GM18867 (cell line): ENCODE results near the gene GPR139.

Experiments
- ATAC-seq: cut with Tn5 transposase; IDR thresholded peaks from one replicate; pipeline ENCODE4 v1.9.1; 2021; ENCODE audit warnings: mild to moderate bottlenecking, moderate library complexity; ENCODE audit not compliant: unreplicated experiment

GPR139 gene

GRCh38 chr16:20056436-20056835, 17.3 kb downstream of the GPR139 start:
- ATAC-seq = no peak

- ATAC-seq = no peak
Observed at GRCh38 chr16:20053336-20053735, 20.4 kb downstream of the GPR139 start.

GRCh38 chr16:20051611-20052010, 22.1 kb downstream of the GPR139 start:
- no peak for ATAC-seq

DNA sequence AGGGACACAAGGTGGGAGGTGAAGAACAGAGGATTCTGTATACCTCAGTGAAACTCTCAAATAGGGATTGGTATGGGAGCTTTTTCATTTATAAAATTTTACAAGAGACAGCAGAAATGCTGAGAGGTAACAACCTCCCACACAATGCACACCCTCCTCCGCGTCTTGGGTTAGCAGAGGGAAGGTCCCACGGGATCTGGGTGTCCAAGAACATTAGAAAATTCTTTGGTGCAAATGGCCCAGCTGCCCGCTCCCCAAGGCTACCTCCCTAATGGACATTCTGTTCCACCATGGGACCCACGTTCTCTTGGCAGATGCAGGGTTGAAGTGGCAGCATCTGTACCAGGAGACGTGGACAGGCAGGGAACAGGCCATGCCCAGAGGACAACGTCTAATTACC, 22.5 kb downstream of the GPR139 start:
- ATAC-seq = no peak

DNA sequence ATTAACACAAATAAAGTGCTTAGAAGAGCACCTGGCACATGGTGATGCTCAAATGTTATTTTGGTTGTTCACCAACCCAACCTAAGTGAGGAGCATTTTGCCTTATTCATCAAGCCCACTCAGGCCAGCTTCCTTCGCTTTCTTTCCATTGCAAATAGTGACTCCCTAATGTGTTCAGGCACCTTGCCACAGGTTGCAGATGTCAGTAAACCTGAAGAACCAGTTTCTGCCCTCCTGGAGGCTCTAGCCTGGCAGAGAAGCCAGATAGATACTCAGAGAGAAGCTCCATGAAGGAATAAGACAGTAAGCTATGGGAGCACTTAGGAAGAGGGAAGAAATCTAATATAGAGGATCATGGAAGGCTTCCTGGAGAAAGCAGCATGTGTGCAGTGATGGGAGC, 23.9 kb downstream of the GPR139 start:
- no peak for ATAC-seq

- no peak for ATAC-seq
Observed at GRCh38 chr16:20045886-20046285, 27.8 kb downstream of the GPR139 start.

DNA sequence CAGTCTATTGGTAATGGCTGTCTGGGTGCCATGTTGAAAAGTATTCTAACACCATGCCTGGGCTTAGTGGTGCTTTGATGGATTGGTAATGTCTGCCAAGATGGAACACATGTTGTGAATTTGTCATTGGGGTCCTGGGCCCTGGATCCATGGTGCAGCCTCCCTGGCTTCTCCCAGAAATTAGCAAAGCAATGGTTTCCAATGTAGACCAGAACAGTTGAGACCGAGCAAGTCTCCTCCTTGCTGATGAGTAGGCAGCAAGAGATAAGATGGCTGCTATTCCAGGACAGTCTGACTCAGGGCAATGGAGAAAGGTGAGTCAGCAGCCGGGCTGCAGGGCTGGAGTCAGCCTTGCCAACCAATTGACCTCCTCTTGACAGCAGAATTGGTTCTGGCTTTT, 30.8 kb downstream of the GPR139 start:
- ATAC-seq = no peak

DNA sequence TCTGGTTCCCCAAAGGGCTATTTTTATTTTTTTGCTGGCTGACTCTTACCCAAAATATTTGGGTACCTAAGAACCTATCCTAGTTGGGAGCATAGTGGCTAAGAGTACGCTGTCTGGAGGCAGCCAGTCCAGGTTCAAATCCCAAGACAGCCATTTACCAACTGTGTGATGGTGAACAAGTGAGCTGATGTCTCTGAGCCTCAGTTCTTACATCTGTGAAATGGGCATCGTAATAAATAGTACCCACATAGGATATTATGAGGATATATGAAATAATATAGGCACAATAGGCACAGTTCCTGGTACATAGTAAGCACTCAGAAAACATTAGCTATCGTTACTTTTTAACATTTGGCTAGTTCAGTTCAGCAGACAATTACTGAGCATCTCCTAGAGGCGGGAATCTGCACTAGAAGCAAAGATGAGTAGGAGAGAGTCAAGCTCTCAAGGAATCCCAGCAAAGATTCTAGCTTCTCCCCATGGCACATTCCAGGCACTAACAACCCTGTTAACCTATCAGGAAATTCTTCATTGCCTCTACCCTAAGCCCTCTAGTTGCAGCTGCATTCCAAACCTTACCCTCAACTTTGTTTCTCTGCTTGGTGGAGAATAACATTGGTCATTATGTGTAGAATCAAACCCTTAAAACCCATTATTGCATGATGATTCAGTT, 31.6 kb downstream of the GPR139 start:
- ATAC-seq = no peak

- ATAC-seq = no peak
Observed at GRCh38 chr16:20040011-20040410, 33.7 kb downstream of the GPR139 start.

GRCh38 chr16:20029611-20030010, 44.1 kb downstream of the GPR139 start:
- no peak for ATAC-seq

DNA sequence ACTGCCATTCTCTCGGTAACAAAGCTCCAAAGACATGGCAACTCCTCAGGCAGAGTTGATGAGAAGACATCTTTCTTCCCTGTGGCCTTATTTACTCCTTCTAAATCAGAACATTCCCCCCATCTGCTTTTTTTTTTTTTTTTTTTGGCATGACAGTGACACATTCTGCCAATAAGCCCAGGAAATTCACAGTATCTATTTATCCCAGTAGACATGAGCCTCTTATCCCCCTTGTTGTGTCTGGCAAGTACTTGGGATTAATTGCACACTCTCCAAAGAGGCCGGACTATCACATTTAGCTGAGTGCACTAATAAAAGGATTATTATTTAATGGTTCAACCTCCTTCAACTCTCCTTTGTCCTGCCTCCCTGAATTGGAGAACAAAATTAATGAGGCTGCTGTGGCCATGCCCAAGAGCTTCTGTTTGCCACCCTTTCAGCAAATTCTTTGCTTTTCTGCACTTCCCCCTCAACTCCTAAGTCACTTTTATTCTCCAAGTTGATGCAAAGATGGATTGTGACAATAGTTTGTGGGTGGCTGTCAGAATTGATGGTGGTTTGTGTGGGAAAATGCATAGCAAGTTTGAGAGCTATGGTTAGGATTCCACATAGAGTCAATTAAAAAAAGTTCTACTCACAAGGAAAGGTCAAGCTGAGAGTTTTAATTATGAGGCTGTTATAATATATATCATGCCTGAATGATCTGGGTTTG, 47.2 kb downstream of the GPR139 start:
- ATAC-seq = no peak

- ATAC-seq = no peak
Observed at GRCh38 chr16:20023190-20023589, 50.5 kb downstream of the GPR139 start.

DNA sequence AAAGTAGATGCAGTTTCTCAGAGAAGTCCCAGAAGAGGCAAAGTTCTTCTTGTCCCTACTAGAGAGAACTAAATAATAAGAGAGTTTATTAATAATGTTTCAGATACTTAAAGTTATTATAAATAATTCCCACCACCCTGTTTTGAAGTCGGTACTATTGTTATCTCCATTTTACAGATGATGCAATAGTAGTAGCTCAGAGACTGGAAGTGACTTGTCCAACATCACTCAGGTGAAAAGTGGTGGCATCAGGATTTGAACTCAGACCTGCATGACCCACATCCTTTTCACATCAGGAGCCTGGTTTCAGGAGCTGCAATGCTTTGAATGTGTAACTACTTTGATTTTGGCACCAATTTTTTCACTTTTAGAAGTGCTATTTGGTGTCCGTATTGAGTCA, 52.7 kb downstream of the GPR139 start:
- ATAC-seq = no peak

DNA sequence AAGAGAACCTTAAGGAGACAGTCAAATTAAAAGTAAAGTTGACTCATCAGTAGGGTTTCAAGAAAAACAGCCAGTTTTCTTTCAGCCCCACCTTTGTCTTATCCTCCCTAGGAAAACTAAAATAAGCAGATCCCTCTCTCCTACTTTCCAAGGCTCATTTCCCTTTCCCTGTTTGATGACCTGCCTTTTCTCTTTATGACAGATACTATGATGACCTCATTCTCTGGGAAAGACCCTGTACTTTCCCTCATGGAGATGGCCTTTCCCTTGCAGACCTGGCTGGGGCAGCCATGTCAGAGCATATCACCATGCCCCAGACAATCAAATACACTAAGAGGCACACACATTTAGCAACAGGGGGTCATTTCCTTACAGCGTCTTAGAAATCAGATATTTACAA, 53.6 kb downstream of the GPR139 start:
- ATAC-seq = no peak

GRCh38 chr16:20016234-20016633, 57.5 kb downstream of the GPR139 start:
- no peak for ATAC-seq

GRCh38 chr16:20004931-20005330, 68.8 kb downstream of the GPR139 start:
- ATAC-seq = no peak

GRCh38 chr16:20002936-20003335, 70.8 kb downstream of the GPR139 start:
- no peak for ATAC-seq

DNA sequence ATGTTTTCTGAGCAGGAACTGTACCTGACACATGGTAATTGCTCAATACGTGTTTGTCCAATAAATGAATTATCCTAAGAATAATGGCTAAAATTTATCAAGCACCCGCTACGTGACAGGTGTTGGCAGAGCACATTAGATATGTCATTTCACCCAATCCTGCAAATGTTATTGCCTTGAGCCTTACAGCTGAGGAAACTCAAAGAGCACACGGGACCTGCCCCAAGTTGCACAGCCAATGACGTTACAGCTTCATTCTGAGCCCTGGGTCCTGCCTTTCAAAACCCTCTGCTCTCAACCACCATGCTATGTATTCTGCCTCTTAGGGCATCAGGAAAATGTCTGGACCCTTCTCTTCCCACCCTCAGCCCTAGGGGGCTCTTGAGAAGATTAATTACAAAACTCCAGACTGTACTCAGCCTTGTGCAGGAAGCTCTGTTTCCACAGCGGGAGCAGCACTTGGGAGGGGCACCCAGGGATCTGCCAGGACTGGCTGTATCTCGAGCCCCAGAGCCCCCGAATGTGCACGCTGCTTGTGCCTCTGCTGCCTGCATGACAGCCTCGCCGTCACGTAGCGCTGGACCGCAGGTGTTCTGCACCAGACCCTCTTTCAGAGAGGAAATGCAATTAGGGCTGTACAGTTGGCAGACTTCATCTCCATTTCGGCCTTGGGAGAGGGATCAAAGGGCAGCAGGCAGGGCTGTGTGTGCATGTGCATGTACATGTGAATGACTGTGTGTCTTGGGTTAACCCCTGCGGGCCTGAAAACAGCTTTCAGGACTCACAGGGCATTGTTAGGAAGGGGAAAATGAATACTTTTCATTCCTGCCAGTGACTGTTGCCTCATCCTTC, 71.6 kb downstream of the GPR139 start:
- ATAC-seq = no peak

DNA sequence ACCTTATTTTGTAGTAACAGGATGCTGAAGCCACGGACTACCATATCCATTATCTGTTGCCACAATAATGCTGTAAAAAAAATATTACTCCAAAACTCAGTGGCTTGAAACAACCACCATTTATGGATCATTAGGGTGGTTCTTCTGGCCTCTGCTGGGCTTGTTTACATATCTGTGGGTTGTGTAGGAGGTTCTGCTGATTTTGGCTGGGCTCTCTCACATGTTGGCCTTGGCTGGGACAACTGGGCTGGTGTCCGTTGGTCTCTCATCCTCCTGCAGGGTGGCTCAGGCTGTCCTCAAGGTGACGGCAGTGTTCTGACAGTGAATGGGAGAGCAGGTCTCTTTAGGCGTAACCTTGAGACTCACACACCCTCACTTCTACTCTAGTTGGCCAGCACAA, 76.0 kb downstream of the GPR139 start:
- ATAC-seq = no peak

- no peak for ATAC-seq
Observed at GRCh38 chr16:19997264-19997663, 76.4 kb downstream of the GPR139 start.

DNA sequence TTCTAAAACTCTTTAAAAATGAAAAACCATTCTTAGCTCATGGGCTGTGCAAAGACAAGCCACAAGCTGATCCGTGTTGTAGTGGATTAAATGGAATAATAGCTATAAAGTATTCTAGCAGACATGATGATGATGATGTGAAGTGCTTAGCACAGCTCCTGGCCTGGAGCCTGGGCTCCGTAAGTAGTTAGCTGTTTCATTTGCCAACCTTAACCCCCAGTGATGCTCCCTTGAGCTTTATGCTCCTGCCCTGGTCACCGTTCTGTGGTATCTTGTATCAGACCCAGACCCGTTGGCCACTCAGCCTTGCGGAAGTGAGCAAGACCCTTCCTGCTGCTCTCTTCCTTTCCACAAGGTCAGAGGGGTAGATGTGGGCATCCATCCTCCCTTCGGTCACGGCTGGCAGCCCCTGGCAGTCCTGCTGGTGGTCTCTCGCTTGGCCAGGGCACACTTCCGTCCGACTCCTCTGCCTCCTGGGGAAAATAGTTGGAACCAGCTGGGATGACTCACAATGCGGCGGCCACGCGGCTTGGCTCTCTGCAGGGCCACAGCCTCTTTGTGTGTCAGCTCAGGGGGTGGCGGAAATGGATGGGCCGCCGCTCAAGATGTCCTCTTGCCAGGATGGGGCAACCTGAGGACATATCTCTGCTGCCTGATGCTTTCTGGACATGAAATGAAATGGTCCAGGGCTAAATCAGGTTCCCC, 79.1 kb downstream of the GPR139 start:
- no peak for ATAC-seq
